ENCODE measurements around the gene LEMD2.

LEMD2 gene

GRCh38 chr6:33790379-33790778, 1.4 kb upstream of the LEMD2 start:
- peak overlapping the region; percentile 52; the same call in 1 of the 2 replicates for H3K9ac ChIP-seq (ENCODE audit: low read depth, low read length)
- H3K9me3 ChIP-seq (ENCODE audit: insufficient read depth, low read depth, low read length) = no peaks in the 10 kb centered on the region
- H3K27ac ChIP-seq (ENCODE audit: low read length) = no peak overlapping the region
- H3K36me3 ChIP-seq (ENCODE audit: insufficient read depth, low read depth, low read length) = peaks cover 9% of the 10 kb centered on the region; the same call in 1 of the 2 replicates
- H3K27me3 ChIP-seq (ENCODE audit: insufficient read depth, low read length) = no peaks in the 10 kb centered on the region
- H3K4me1 ChIP-seq (ENCODE audit: insufficient read depth, low read length) = peaks cover 64% of the 10 kb centered on the region
- no peak overlapping the region for H3K4me3 ChIP-seq (ENCODE audit: low read length)

DNA sequence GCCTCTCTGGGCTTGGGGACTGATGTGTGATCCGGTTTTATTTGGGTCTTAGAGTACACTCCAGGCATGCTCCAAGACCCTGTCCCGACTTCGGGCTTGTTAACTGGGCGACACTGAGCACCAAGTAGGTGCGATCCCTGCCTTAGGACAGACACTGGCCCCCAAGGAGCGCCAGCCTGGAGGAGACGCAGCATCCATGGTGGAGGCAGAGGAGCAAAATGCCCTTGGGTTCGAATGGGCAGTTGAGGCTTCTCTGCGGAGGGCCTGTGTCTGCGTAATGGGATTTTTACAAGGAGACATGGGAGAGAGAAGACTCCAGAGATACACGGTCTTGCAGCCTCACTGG, 593 bp upstream of the LEMD2 start:
- Histone ChIP-seq H3K27me3 (ENCODE audit: insufficient read depth, low read length) (no peaks in the 10 kb centered on the region), H3K9ac (ENCODE audit: low read depth, low read length) (peak overlapping the region; percentile 52; the same call in 1 of the 2 replicates), H3K9me3 (ENCODE audit: insufficient read depth, low read depth, low read length) (no peaks in the 10 kb centered on the region), H3K27ac (ENCODE audit: low read length) (peak overlapping the region; percentile 84), H3K36me3 (ENCODE audit: insufficient read depth, low read depth, low read length) (peaks cover 17% of the 10 kb centered on the region), H3K4me3 (ENCODE audit: low read length) (peak overlapping the region; percentile 75), H3K4me1 (ENCODE audit: insufficient read depth, low read length) (peaks cover 63% of the 10 kb centered on the region)

GRCh38 chr6:33787954-33788693, 806 bp downstream of the LEMD2 start:
- peak overlapping the region; percentile 25 for H3K27ac ChIP-seq (ENCODE audit: low read length)
- H3K9me3 ChIP-seq (ENCODE audit: insufficient read depth, low read depth, low read length) = no peaks in the 10 kb centered on the region
- H3K9ac ChIP-seq (ENCODE audit: low read depth, low read length) = peak overlapping the region; percentile 68; the same call in 1 of the 2 replicates
- peaks cover 29% of the 10 kb centered on the region for H3K36me3 ChIP-seq (ENCODE audit: insufficient read depth, low read depth, low read length)
- H3K4me1 ChIP-seq (ENCODE audit: insufficient read depth, low read length) = peaks cover 61% of the 10 kb centered on the region
- H3K4me3 ChIP-seq (ENCODE audit: low read length) = peak overlapping the region; percentile 75
- H3K27me3 ChIP-seq (ENCODE audit: insufficient read depth, low read length) = no peaks in the 10 kb centered on the region

- peak overlapping the region; percentile 18 for H3K27ac ChIP-seq (ENCODE audit: low read length)
- H3K36me3 ChIP-seq (ENCODE audit: insufficient read depth, low read depth, low read length) = peaks cover 36% of the 10 kb centered on the region
- peak overlapping the region; percentile 68; the same call in 1 of the 2 replicates for H3K9ac ChIP-seq (ENCODE audit: low read depth, low read length)
- no peaks in the 10 kb centered on the region for H3K9me3 ChIP-seq (ENCODE audit: insufficient read depth, low read depth, low read length)
- H3K27me3 ChIP-seq (ENCODE audit: insufficient read depth, low read length) = no peaks in the 10 kb centered on the region
- H3K4me3 ChIP-seq (ENCODE audit: low read length) = peak overlapping the region; percentile 75
- peaks cover 59% of the 10 kb centered on the region for H3K4me1 ChIP-seq (ENCODE audit: insufficient read depth, low read length)
These were observed 1.5 kb downstream of the LEMD2 start for GRCh38 chr6:33787346-33787953.

DNA sequence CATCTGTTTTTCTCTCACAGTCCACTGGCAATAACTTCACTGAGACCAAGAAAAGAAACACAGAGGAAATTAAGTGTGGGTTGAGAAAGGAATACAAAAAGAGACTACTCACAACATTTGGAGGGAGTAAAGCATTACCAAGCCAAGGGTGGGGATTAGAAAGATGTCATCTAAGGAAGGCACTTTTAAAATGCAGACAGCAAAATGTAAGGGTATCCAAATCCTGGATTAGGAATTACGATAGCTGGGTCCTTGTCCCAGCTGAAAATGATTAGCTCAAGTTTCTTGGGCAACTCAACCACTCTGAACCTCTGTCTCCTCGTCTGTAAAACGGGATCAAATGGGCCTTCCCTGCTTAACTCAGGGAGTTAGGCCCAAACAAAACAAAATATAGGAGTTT, 2.2 kb downstream of the LEMD2 start:
- Histone ChIP-seq H3K9me3 (ENCODE audit: insufficient read depth, low read depth, low read length) (no peaks in the 10 kb centered on the region), H3K36me3 (ENCODE audit: insufficient read depth, low read depth, low read length) (peaks cover 41% of the 10 kb centered on the region), H3K4me3 (ENCODE audit: low read length) (peak overlapping the region; percentile 75), H3K9ac (ENCODE audit: low read depth, low read length) (peak overlapping the region; percentile 30; the same call in 1 of the 2 replicates), H3K4me1 (ENCODE audit: insufficient read depth, low read length) (peaks cover 63% of the 10 kb centered on the region), H3K27ac (ENCODE audit: low read length) (no peak overlapping the region), H3K27me3 (ENCODE audit: insufficient read depth, low read length) (no peaks in the 10 kb centered on the region)

DNA sequence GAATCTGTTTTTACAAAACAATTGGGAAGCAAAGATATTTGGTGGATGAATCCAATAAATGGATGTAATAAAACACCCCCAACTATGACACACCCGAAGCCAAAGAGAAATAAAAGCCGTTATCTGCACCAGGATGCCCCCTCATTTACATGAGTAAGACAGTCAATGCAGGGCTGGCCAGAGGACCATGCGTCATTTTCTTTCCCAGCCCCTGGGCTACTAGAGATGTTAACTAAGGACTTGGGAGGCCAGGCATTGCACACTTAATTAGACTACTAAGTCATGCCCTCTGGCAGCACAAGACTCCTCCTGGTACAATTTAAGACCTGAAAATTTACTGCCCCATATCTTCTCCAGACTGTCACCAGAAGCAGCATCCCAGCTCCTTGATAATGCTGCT, 3.2 kb downstream of the LEMD2 start:
- Histone ChIP-seq H3K4me1 (ENCODE audit: insufficient read depth, low read length) (peaks cover 62% of the 10 kb centered on the region), H3K9me3 (ENCODE audit: insufficient read depth, low read depth, low read length) (no peaks in the 10 kb centered on the region), H3K27ac (ENCODE audit: low read length) (no peak overlapping the region)

DNA sequence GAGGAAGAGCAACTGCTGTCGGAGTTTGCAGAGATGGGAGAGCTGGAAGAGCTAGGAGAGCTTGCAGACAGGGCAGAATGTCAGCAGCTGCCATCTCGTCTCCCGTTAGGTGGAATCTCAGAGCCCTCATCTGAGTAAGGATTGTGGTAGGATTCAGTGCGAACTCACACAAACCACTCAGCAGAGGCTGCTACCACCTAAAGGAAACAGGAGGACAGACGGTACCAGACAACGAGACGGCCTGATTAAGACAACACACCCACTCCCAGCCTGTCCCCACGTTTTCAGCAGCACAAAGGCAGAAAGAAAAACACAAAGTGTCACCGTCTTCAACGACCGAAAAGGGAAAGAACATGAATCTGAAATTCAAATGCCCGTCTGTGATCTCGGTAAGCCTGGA, 4.1 kb downstream of the LEMD2 start:
- Histone ChIP-seq H3K9me3 (ENCODE audit: insufficient read depth, low read depth, low read length) (no peaks in the 10 kb centered on the region), H3K9ac (ENCODE audit: low read depth, low read length) (no peak overlapping the region), H3K4me1 (ENCODE audit: insufficient read depth, low read length) (peaks cover 62% of the 10 kb centered on the region), H3K36me3 (ENCODE audit: insufficient read depth, low read depth, low read length) (peaks cover 54% of the 10 kb centered on the region), H3K27ac (ENCODE audit: low read length) (no peak overlapping the region), H3K27me3 (ENCODE audit: insufficient read depth, low read length) (no peaks in the 10 kb centered on the region), H3K4me3 (ENCODE audit: low read length) (no peak overlapping the region)

More for the DNA sequence above, 3.2 kb downstream of the LEMD2 start:
- H3K4me3 ChIP-seq (ENCODE audit: low read length) = peak overlapping the region; percentile 75
- no peaks in the 10 kb centered on the region for H3K27me3 ChIP-seq (ENCODE audit: insufficient read depth, low read length)
- peak overlapping the region; percentile 30; the same call in 1 of the 2 replicates for H3K9ac ChIP-seq (ENCODE audit: low read depth, low read length)
- H3K36me3 ChIP-seq (ENCODE audit: insufficient read depth, low read depth, low read length) = peaks cover 44% of the 10 kb centered on the region

DNA sequence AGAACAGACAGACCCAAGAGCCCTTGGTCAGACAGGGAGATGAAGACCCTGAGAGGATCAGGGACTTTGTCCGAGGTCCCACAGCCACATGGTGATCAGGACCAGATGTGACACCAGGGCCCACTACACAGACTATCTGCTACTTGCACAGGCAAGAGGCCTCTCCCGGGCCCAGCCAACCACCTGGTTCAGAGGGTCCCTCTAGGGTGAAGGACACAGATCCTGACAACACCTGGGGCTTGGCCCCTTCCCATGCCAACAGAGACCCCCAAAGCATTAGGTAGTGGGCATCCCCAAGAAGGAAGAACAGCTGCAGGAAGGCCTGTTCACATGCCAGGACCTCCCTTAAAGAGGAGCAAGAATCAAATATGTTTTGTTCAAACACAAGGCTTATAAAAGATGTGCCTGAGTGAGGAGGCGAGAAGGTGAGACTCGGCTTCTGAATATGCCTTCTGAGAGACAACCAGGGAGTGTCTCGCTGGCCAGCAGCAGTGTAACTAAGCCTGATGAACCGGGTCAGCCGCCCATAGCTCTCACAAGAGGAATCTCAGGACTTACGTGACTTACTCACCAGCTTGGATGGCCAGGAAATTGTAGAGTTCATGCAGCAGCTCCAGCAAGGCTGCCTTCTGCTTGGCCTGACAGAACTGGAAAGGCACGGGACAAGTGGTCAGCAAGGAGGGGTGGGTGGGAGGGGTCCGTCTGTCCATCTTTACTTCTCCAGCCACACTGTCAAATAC, 5.0 kb downstream of the LEMD2 start:
- no peak overlapping the region for H3K9ac ChIP-seq (ENCODE audit: low read depth, low read length)
- H3K4me3 ChIP-seq (ENCODE audit: low read length) = no peak overlapping the region
- no peaks in the 10 kb centered on the region for H3K9me3 ChIP-seq (ENCODE audit: insufficient read depth, low read depth, low read length)
- H3K36me3 ChIP-seq (ENCODE audit: insufficient read depth, low read depth, low read length) = peaks cover 62% of the 10 kb centered on the region
- H3K27ac ChIP-seq (ENCODE audit: low read length) = no peak overlapping the region
- no peaks in the 10 kb centered on the region for H3K27me3 ChIP-seq (ENCODE audit: insufficient read depth, low read length)
- H3K4me1 ChIP-seq (ENCODE audit: insufficient read depth, low read length) = peaks cover 63% of the 10 kb centered on the region

DNA sequence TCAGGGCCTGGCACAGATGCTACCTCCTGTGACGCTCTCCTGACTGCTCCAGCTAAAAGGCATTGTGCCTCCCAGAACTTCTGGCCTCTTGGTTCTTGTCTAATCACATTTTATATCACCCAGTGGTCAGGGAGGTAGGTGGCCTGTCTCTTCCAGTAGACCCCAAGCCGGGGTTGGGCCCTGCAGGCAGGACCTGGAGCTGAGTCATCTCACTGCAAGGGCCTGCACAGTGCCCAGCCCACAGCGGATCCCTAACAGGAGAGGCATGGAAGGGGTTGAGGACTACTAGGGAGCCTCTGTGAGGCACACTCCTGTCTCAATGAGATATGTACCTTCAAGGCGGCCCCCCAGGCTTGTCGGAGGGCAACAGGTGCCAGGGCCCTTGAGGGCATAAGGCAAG, 6.4 kb downstream of the LEMD2 start:
- Histone ChIP-seq H3K27me3 (ENCODE audit: insufficient read depth, low read length) (no peaks in the 10 kb centered on the region), H3K4me1 (ENCODE audit: insufficient read depth, low read length) (peaks cover 65% of the 10 kb centered on the region), H3K9ac (ENCODE audit: low read depth, low read length) (no peak overlapping the region), H3K9me3 (ENCODE audit: insufficient read depth, low read depth, low read length) (no peaks in the 10 kb centered on the region), H3K27ac (ENCODE audit: low read length) (peak overlapping the region; percentile 6), H3K36me3 (ENCODE audit: insufficient read depth, low read depth, low read length) (peaks cover 76% of the 10 kb centered on the region), H3K4me3 (ENCODE audit: low read length) (no peak overlapping the region)

GRCh38 chr6:33781131-33781975, 7.6 kb downstream of the LEMD2 start:
- Histone ChIP-seq H3K36me3 (ENCODE audit: insufficient read depth, low read depth, low read length) (peaks cover 84% of the 10 kb centered on the region), H3K4me3 (ENCODE audit: low read length) (peak overlapping the region; percentile 28; the same call in 1 of the 2 replicates), H3K9me3 (ENCODE audit: insufficient read depth, low read depth, low read length) (no peaks in the 10 kb centered on the region), H3K9ac (ENCODE audit: low read depth, low read length) (peak overlapping the region; percentile 50; the same call in 1 of the 2 replicates), H3K27ac (ENCODE audit: low read length) (peak overlapping the region; percentile 30), H3K27me3 (ENCODE audit: insufficient read depth, low read length) (no peaks in the 10 kb centered on the region), H3K4me1 (ENCODE audit: insufficient read depth, low read length) (peaks cover 53% of the 10 kb centered on the region)

DNA sequence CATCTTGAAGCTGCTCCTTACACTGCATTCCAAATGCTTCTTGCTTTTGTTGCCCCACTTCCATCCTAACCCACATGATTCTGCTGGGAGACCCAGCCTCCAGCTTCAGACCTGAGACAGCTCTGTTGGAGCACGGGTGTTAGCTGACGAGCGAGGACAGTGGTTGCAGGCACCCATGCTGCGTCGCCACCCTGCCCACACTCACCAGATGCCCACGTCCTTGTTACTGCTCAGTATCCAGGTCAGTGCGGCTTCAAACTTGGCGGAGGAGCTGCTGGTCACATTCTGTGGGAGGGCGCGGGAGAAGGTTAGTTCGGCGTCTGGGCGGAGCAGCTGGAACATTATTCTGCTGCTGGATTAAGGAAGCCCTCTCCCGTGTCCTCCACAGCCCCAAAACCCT, 9.0 kb downstream of the LEMD2 start:
- Histone ChIP-seq H3K36me3 (ENCODE audit: insufficient read depth, low read depth, low read length) (peaks cover 89% of the 10 kb centered on the region), H3K9ac (ENCODE audit: low read depth, low read length) (peak overlapping the region; percentile 10; the same call in 1 of the 2 replicates)

More for the DNA sequence above, 9.0 kb downstream of the LEMD2 start:
- Histone ChIP-seq H3K4me1 (ENCODE audit: insufficient read depth, low read length) (peaks cover 38% of the 10 kb centered on the region), H3K4me3 (ENCODE audit: low read length) (no peak overlapping the region), H3K9me3 (ENCODE audit: insufficient read depth, low read depth, low read length) (no peaks in the 10 kb centered on the region), H3K27ac (ENCODE audit: low read length) (peak overlapping the region; percentile 30), H3K27me3 (ENCODE audit: insufficient read depth, low read length) (no peaks in the 10 kb centered on the region)

Data from iPS-20b (cell line).